GM10248 (cell line): ENCODE data around the gene BYSL.

Experiments used
- CTCF ChIA-PET: fragments of 300-600 bp; sonication (Branson Sonifier 250); formaldehyde crosslinking; extraction: SDS; loops from one replicate; lab custom pipeline; 2021; ENCODE audit warnings: antibody characterized with exemption; lab: Yijun Ruan, JAX
- POLR2A ChIA-PET: fragments of 350-650 bp; sonication (Branson Sonifier 250); formaldehyde crosslinking; extraction: SDS; loops from one replicate; lab custom pipeline; 2020; ENCODE audit warnings: antibody characterized with exemption; lab: Yijun Ruan, JAX
- DNase-seq: peaks from one replicate; pipeline ENCODE4 v3.0.0; 2012; ENCODE audit errors: extremely low spot score
- CTCF ChIP-seq: IDR thresholded peaks from 2 replicates; pipeline ENCODE4 v1.5.1; 2012; ENCODE audit warnings: mild to moderate bottlenecking, low read depth; ENCODE audit errors: extremely low read depth, missing control alignments, control extremely low read depth

Gene BYSL

GRCh38 chr6:41892921-41893564 lies 28.3 kb upstream of the BYSL start:
- POLR2A ChIA-PET = no interaction called here
- DNase-seq = no peak
- CTCF ChIA-PET = interaction anchor here (0.8 kb wide), 1 partner anchor 9 kb away, joined by 3 read pairs; no protein-coding TSS in a partner anchor
- TF ChIP-seq CTCF = no peak

- no peak for TF ChIP-seq CTCF
- POLR2A ChIA-PET = interaction anchor here (0.6 kb wide), 1 partner anchor 1112 kb away, joined by 5 read pairs; no protein-coding TSS in a partner anchor
- CTCF ChIA-PET = interaction anchor here (0.7 to 2.2 kb wide), 2 partner anchors 14 to 27 kb away, joined by 3 to 16 read pairs; partner anchors contain the start of genes BYSL and MED20
- DNase-seq = no peak
Observed at GRCh38 chr6:41894366-41895299, 26.7 kb upstream of the BYSL start.

GRCh38 chr6:41895300-41896233 lies 25.7 kb upstream of the BYSL start, which contains the start of gene USP49:
Gene USP49 (minus strand): TSS chr6:41895375. CDS start chr6:41806983, 88,392 bp downstream.
- peak; percentile 94 for DNase-seq
- CTCF ChIA-PET = interaction anchor here (2.2 to 2.5 kb wide), 2 partner anchors 8 to 26 kb away, joined by 9 to 16 read pairs; partner anchors contain the start of genes BYSL and MED20
- POLR2A ChIA-PET = interaction anchor here (0.6 to 0.9 kb wide), 4 partner anchors 22 to 1111 kb away, joined by 4 to 9 read pairs (median 4); partner anchors contain the start of genes BYSL and MED20
- TF ChIP-seq CTCF = no peak

GRCh38 chr6:41896281-41896680 lies 25.0 kb upstream of the BYSL start:
- TF ChIP-seq CTCF = no peak
- CTCF ChIA-PET = interaction anchor here (2.2 to 2.5 kb wide), 2 partner anchors 9 to 25 kb away, joined by 9 to 16 read pairs; partner anchors contain the start of genes BYSL and MED20
- no peak for DNase-seq

GRCh38 chr6:41900861-41901260 lies 20.4 kb upstream of the BYSL start:
- TF ChIP-seq CTCF = no peak
- POLR2A ChIA-PET = interaction anchor here (0.7 kb wide), 1 partner anchor 13 kb away, joined by 3 read pairs; no protein-coding TSS in a partner anchor
- CTCF ChIA-PET = interaction anchor here (0.7 to 1.2 kb wide), 3 partner anchors 20 to 144 kb away, joined by 3 to 6 read pairs (median 4); partner anchors contain the start of genes BYSL and MED20

More at GRCh38 chr6:41896281-41896680, 25.0 kb upstream of the BYSL start:
- POLR2A ChIA-PET = interaction anchor here (0.7 to 0.9 kb wide), 2 partner anchors 21 to 125 kb away, joined by 4 to 9 read pairs; no protein-coding TSS in a partner anchor

More at GRCh38 chr6:41900861-41901260, 20.4 kb upstream of the BYSL start:
- DNase-seq = no peak
